MM.1S (cell line): ENCODE measurements around the gene ANKH.

ENCODE experiments used
- EZH2phosphoT487 ChIP-seq: fragments of 300-600 bp; sonication (generic); IDR thresholded peaks from 2 replicates; pipeline ENCODE4 v1.6.1; 2018; ENCODE audit warnings: antibody characterized with exemption, low read length
- TF ChIP-seq, protein P1 (sequence below): fragments of 300-600 bp; sonication (generic); IDR thresholded peaks from 2 replicates; pipeline ENCODE4 v1.5.1; 2016; ENCODE audit warnings: antibody characterized with exemption, low read length, mixed read lengths

DNA sequence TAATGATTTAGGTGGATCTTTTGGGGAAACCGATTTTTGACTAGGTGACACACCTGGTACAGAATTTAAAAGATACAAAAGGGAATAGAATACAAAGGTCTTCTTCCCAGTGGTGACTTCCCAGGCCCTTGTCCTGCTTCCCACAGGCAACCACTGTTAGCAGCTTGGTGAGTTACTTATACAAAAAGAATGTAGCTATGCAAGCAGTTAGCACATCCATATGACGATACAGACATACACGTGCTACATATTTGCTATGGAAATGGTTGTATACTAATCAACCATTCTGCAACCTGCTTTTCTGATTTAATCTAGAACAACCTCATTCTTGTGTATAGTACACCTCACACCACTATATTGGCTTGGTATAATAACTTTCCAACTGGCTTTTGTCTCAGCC, 156.1 kb downstream of the ANKH start:
- TF ChIP-seq, protein P1, sequence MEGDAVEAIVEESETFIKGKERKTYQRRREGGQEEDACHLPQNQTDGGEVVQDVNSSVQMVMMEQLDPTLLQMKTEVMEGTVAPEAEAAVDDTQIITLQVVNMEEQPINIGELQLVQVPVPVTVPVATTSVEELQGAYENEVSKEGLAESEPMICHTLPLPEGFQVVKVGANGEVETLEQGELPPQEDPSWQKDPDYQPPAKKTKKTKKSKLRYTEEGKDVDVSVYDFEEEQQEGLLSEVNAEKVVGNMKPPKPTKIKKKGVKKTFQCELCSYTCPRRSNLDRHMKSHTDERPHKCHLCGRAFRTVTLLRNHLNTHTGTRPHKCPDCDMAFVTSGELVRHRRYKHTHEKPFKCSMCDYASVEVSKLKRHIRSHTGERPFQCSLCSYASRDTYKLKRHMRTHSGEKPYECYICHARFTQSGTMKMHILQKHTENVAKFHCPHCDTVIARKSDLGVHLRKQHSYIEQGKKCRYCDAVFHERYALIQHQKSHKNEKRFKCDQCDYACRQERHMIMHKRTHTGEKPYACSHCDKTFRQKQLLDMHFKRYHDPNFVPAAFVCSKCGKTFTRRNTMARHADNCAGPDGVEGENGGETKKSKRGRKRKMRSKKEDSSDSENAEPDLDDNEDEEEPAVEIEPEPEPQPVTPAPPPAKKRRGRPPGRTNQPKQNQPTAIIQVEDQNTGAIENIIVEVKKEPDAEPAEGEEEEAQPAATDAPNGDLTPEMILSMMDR = no peak
- no peak for TF ChIP-seq EZH2phosphoT487
